Measurements from ENCODE around the gene SPINK2.

GRCh38 chr4:56773346-56773745 is 48.2 kb downstream of the SPINK2 start:
- TF ChIP-seq POLR2A (IDR thresholded peaks at IDR 0.05) (no peak), CTCF (IDR thresholded peaks at IDR 0.05) (no peak)

Data from body of pancreas (tissue), 4 donors.